ENCODE measurements around the gene WDR90. TPM values are rescaled to one million over a fixed set of nuclear protein-coding genes. Genes with fewer than 3 reads are reported as not detected.

WDR90 gene
- total and polyA plus RNA-seq, 10 of the 15 experiments (the other 5 are each of a cell fraction or from before 2014, with no cell fraction given), result 2.0 to 65.0 (median 16.7) TPM

GRCh38 chr16:630249-630814 is 18.8 kb upstream of the WDR90 start (continued):
- no peak for TF ChIP-seq REST (IDR thresholded peaks at IDR 0.05; ENCODE audit: low read depth, low read length)

- 9% methylated on average over 19 of the region's 23 CpGs for WGBS (ENCODE audit: insufficient coverage, insufficient replicate concordance, low lambda C conversion rate, missing lambda C conversion rate)
- Histone ChIP-seq H3K9me3 (replicated peaks; ENCODE audit: control insufficient read depth, insufficient read depth, low read length) (no peaks in the 10 kb centered on the region), H3K9ac (ENCODE audit: control insufficient read depth, insufficient read depth, low read length) (no peak within 1 kb of the TSS), H3K4me3 (no peak within 1 kb of the TSS), H3K4me2 (ENCODE audit: control insufficient read depth, insufficient read depth) (no peak within 1 kb of the TSS), H4K20me1 (ENCODE audit: control insufficient read depth, insufficient read depth) (no peaks in the 10 kb centered on the region), H3K27ac (ENCODE audit: control insufficient read depth, insufficient read depth) (no peak within 1 kb of the TSS), H3K4me1 (ENCODE audit: control insufficient read depth, insufficient read depth, low read length) (no peaks in the 10 kb centered on the region; the same call in 1 of the 2 replicates), H2AFZ (ENCODE audit: control insufficient read depth, low read depth, low read length) (no peak within 1 kb of the TSS), H3K27me3 (replicated peaks in 1 of 2; ENCODE audit: control insufficient read depth in 2 of 2, insufficient read depth in 2 of 2, low read length in 1 of 2) (no peaks in the 10 kb centered on the region), H3K36me3 (ENCODE audit: control insufficient read depth in 2 of 2, insufficient read depth in 2 of 2, low read length in 1 of 2) (peaks cover 0 to 4% of the 10 kb centered on the region in 2 experiments; a peak in 3 of 4 replicates), H3K79me2 (ENCODE audit: control insufficient read depth, insufficient read depth, low read length) (peaks cover 12% of the 10 kb centered on the region)
- ChIA-PET CTCF (no interaction called here), SMC1A (ENCODE audit: uncharacterized antibody, unreplicated experiment) (no interaction called here), POLR2A (no interaction called here), RAD21 (ENCODE audit: unreplicated experiment) (no interaction called here)
- FAIRE-seq (no peak), DNase-seq (ENCODE audit: low read depth, low spot score) (no peak), ATAC-seq (no peak; the same call in 2 of the 3 replicates)
- in situ Hi-C loops (cut with MboI) (no loop called here), intact Hi-C loops (cut with micrococcal nuclease; ENCODE audit: unreplicated experiment) (no loop called here)
- no TSS peak for BruUV-seq (replicated peaks)
- TF ChIP-seq SRF (IDR thresholded peaks at IDR 0.05; ENCODE audit: low read depth in 2 of 2, low read length in 2 of 2) (no peak), ZBED1 (IDR thresholded peaks at IDR 0.05; ENCODE audit: borderline replicate concordance) (no peak), YBX1 (IDR thresholded peaks at IDR 0.05) (no peak), PAX5 (IDR thresholded peaks at IDR 0.05; ENCODE audit: borderline replicate concordance, low read depth, low read length) (no peak), MYB (IDR thresholded peaks at IDR 0.05; ENCODE audit: borderline replicate concordance, low read depth, low read length) (no peak), SIX5 (IDR thresholded peaks at IDR 0.05; ENCODE audit: low read depth, low read length, severe bottlenecking) (no peak), PRDM15 (CRISPR knock-in tag; IDR thresholded peaks at IDR 0.05) (no peak), ZNF384 (IDR thresholded peaks at IDR 0.05; ENCODE audit: borderline replicate concordance, low read depth, low read length) (no peak), FOXK2 (IDR thresholded peaks at IDR 0.05) (no peak), IKZF1 (conservative IDR thresholded peaks at IDR 0.05) (no peak), NR2F1 (conservative IDR thresholded peaks at IDR 0.05) (no peak), TAF1 (IDR thresholded peaks at IDR 0.05; ENCODE audit: borderline replicate concordance, low read depth, low read length) (no peak), ZNF217 (IDR thresholded peaks at IDR 0.05) (no peak), ZNF622 (IDR thresholded peaks at IDR 0.05) (no peak), SREBF1 (IDR thresholded peaks at IDR 0.05; ENCODE audit: low read length) (no peak), ZNF24 (IDR thresholded peaks at IDR 0.05) (no peak), JUND (IDR thresholded peaks at IDR 0.05; ENCODE audit: low read depth, low read length) (no peak)
Measured at GRCh38 chr16:630815-631405, 18.3 kb upstream of the WDR90 start, which contains the start of gene WFIKKN1. TSS of gene WFIKKN1 (plus strand) at chr16:630985. CDS start at chr16:631254, 269 bp downstream.
